ENCODE results near the gene MACROH2A1. TPM values are rescaled to one million over a fixed set of nuclear protein-coding genes. Genes with fewer than 3 reads are reported as not detected.
A peak's percentile ranks its signal among the peaks of the same experiment; 100 is the strongest.

MACROH2A1 gene
- 102 TPM for total RNA-seq
- long read RNA-seq, transcript H2AFY-202 (9 exons, 1,859 nt), result major isoform, 112 of 324 reads
- long read RNA-seq, transcript H2AFY-217 (9 exons, 2,789 nt), result minor isoform, 10 of 324 reads
- long read RNA-seq, partial matches to known transcripts, result 8 of 324 reads
- long read RNA-seq, other reads (novel, unspliced or antisense), result 192 of 324 reads

- intact Hi-C loops (cut with DNase I), result no loop called here
- peak; percentile 95 for DNase-seq
Observed at GRCh38 chr5:135398855-135399793, at the start of gene MACROH2A1. Gene MACROH2A1, minus strand, starts transcription at chr5:135399231. Its CDS starts 10,138 bp downstream, at chr5:135389093.

DNA sequence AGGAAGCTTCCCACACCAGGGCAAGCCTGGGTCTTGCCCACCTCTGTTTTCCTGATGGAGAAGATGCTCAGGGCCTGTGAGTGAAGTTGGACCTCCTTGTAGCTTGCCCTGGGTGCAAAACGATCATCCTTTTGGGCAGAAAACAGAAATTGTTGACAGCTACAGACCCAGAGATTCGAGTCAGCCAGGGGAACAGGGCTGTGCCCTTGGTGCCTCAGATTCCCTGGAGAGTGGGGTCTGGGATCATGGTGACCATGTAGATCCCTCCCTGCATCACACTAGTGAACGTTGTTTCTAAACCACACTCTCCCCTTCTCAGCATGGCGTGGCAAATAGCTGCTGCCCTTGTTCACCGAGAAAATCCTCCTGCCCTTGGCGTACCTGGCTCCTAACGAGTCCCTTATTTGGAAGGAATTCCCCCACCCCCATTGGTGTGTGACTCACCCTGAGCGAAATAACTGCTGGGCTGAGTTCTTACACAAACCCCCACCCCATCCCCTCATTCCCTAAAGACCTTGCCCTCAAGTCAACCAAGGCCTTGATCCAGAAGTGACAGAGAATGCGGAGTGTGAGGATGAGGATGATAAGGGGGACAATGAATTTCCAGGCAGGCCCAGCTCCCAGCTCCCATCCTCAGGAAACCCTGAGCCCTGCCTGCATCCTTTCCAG is 49.2 kb upstream of the MACROH2A1 start:
- DNase-seq (no peak), ATAC-seq (ENCODE audit: poor library complexity) (no peak)
- intact Hi-C loops (cut with DNase I), result no loop called here

More at GRCh38 chr5:135398855-135399793, at the start of gene MACROH2A1:
- peak; percentile 97 for ATAC-seq (ENCODE audit: poor library complexity)

GRCh38 chr5:135447298-135447929 is 48.4 kb upstream of the MACROH2A1 start, which contains the start of gene DCANP1:
Gene DCANP1, minus strand, starts transcription at chr5:135447348. Its CDS starts 240 bp downstream, at chr5:135447108.
- DNase-seq (no peak), ATAC-seq (ENCODE audit: poor library complexity) (no peak)
- intact Hi-C loops (cut with DNase I), result no loop called here

- no peak for ATAC-seq (ENCODE audit: poor library complexity)
- intact Hi-C loops (cut with DNase I), result no loop called here
- DNase-seq, result no peak
Observed at GRCh38 chr5:135446615-135447014, 47.6 kb upstream of the MACROH2A1 start.

GRCh38 chr5:135446206-135446605 is 47.2 kb upstream of the MACROH2A1 start:
- ATAC-seq (ENCODE audit: poor library complexity) (no peak), DNase-seq (no peak)
- intact Hi-C loops (cut with DNase I), result no loop called here

- DNase-seq (no peak), ATAC-seq (ENCODE audit: poor library complexity) (no peak)
- intact Hi-C loops (cut with DNase I), result no loop called here
Observed at GRCh38 chr5:135445306-135445985, 46.4 kb upstream of the MACROH2A1 start.

DNA sequence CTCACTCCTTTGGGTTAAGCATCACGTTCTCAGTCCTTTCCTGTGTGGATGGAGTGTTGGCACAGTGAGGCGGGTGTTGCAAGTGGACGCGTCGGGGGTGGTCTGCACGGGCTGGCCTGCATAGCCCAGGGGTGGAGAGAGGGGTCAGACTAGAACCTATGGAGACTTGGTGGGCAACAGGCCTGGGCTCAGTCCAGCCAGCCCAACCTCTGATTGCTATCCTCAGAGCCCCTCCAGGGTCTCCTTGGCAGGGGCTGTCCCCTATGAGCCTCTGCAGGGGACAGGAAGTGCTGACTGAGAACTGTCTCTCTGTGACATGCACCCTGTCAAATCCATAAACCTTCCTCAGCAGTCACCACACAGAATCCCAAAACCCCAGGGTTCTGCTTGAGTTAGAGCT is 45.9 kb upstream of the MACROH2A1 start:
- DNase-seq (no peak), ATAC-seq (ENCODE audit: poor library complexity) (no peak)
- intact Hi-C loops (cut with DNase I), result no loop called here

- ATAC-seq (ENCODE audit: poor library complexity) (no peak), DNase-seq (no peak)
- intact Hi-C loops (cut with DNase I), result no loop called here
Observed at GRCh38 chr5:135444360-135444759, 45.3 kb upstream of the MACROH2A1 start.

- ATAC-seq (ENCODE audit: poor library complexity), result no peak
- intact Hi-C loops (cut with DNase I), result no loop called here
- no peak for DNase-seq
Observed at GRCh38 chr5:135443161-135443960, 44.3 kb upstream of the MACROH2A1 start.

DNA sequence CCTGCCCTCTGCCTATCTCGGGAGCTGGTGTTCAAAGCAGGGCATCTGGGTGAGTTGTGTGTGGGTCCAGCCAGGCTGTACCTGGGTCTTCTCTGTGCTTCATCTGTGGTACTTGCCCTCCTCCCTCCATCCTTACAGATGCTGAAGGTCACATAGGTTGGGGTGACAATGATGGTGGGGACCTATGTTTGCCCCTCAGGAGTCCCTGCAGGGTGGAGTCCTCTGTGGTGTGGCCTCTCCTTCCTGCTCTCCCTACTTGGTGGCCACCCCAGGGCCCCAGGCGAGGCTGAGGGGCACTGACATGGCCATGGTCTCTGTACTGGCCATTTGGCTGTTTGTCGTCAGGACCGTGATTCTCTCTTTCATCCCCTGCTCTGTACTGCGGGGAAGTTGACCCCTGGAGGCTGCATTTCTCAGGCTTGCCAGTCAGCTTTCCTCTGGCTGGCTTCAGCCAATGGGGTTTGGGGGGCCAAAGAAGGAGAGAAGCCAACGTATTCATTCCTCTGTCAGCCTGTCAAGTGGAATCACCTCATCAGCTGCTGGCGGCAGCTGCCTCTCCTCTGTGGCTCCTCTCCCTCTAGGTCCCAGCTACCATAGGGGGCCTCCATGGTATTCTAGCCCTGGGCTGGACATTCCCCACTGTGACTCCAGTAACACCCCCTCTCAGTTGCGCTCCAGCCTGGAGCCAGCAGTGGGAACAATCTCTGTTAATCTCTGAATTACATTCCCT is 43.6 kb upstream of the MACROH2A1 start:
- no peak for DNase-seq
- ATAC-seq (ENCODE audit: poor library complexity), result no peak
- intact Hi-C loops (cut with DNase I), result no loop called here

- intact Hi-C loops (cut with DNase I), result no loop called here
- ATAC-seq (ENCODE audit: poor library complexity) (no peak), DNase-seq (no peak)
Observed at GRCh38 chr5:135441919-135442318, 42.9 kb upstream of the MACROH2A1 start.

- ATAC-seq (ENCODE audit: poor library complexity) (no peak), DNase-seq (no peak)
- intact Hi-C loops (cut with DNase I), result no loop called here
Observed at GRCh38 chr5:135441350-135441831, 42.4 kb upstream of the MACROH2A1 start.

DNA sequence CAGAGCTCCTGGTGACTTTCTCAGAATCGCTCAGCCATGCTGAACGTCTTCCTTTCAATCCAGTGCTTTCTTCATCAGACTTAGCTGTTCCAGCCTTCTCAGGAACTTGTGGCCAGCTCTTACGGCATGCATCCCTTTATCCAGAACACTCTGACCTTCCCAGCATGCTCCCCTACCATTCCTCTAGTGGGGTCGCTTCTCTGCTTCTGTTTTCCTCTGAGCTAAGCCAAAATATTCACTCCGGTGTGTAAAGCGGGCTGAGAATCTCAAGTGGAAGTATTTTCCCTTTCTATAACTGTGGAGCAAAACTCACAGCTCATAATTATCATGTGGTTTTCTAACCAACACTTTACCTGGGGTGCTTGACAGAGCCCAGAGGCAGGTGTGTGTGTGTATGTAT is 41.9 kb upstream of the MACROH2A1 start:
- ATAC-seq (ENCODE audit: poor library complexity) (no peak), DNase-seq (no peak)
- intact Hi-C loops (cut with DNase I), result no loop called here

DNA sequence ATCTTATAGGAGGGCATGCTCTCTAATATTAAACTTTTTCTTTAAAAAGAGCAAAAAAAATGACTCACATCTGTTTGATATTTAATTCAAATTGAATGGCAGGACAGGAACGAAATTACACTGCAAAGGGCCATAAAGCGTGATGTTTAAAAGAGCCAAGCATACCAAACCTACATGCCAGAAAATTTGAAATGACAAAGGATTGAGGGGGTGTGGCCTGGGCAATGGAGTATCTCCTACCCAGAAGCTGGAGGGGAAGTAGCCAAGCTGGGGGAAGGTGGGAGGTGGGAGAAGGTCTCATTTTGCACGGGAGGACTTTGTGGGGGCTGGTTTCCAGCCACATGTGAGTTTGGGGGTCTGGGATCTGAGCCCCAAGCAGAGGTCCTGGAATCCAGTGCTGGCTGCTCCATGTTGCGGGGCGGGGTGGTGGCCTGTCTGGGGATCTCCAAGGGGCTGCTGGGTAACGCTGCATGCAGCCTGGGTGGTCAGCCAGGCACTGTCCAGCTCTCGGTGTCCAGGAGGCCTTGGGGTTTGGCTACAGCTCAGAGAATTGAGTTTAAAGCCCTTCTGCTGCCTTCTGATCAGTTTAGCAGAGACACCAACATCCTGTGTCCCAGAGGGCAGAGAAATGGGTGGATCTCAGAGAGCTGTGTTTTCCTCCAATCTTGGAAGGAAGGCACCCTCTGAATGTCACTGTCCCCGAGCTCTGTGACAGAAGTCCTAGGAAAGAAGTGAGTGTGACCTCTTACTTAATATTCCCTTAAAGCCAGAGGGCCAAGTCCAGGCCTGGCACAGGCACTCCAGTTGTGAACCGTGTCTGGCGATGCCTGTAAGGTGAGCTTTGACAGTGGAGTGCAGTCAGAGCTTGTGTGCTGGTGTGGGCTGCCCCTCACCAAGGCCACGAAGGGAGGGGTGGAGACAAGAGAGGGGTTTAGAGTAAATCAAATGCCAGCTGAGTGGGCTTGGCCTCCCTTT is 40.5 kb upstream of the MACROH2A1 start:
- intact Hi-C loops (cut with DNase I), result no loop called here
- no peak for ATAC-seq (ENCODE audit: poor library complexity)

DNA sequence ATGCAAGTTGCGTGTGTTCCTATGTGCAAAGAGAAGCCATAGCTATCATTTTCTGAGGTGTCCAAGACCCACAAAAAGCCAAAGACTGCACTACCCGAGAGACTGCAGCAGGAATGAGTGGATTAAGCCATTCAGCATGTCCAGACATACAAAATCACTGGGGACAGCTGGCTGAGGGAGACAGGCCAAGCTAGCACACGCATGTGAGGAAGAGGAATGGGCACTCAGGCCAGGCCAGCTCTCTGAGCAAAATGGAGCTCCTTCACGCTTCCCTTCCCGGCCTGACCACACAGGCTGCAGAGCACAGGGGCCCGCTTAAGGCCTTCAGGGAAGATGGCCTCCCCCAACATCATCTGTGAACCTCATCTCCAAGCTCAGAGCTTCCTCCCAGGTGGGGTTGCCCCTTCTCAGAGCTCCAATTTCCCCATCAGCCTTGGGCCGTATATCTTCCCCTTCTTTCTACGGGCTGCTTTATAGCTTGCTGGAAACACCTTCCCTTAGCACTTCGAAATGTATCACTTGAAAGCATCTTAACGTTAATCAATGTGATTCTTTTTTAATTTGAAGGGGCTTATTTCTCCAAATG is 39.7 kb upstream of the MACROH2A1 start:
- no peak for ATAC-seq (ENCODE audit: poor library complexity)
- no peak for DNase-seq
- intact Hi-C loops (cut with DNase I), result no loop called here

More for the DNA sequence above, 40.5 kb upstream of the MACROH2A1 start:
- DNase-seq, result no peak
